ENCODE data around the gene SERPINE3.

SERPINE3 gene

DNA sequence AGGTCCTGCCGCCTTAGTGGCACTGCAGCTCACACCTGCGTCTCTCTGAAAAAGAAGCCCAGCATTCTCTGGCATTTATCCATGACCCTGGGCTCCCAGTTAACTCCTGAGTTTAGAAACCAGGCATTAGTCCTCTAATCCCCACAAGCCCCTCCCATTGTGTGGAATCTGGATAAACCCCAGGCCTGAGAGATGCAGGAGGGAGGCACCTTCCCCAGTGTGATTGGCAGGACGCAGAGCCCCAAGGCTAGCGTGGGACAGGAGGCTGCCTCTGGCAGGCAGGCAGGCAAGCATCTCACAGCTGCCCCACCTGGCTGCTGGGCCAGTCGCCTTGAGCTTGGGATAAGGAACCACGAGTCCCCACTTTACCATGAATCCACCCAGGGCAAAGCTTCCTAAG is 11.0 kb upstream of the SERPINE3 start:
- DNase-seq (ENCODE audit: low read depth in 2 of 2), result no peak

DNA sequence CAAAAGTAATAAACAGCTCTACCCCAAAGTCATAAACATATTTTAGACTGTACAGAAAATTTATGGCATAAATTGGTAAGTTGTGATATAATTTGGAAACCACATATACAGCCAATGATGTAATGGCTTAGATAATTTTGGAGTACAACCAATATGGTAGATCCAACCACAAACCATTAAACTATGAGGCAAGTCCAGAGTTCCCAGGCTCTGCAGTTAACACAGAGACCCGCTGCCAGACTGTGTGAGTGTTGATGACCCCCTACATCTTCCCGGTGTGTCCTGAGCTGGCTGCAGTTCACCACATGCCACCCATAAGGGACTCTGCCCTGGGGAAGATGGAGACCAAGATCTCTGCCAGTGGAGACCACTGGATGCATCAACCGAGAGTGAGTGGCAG is 9.9 kb upstream of the SERPINE3 start:
- DNase-seq (ENCODE audit: low read depth in 2 of 2), result no peak

DNA sequence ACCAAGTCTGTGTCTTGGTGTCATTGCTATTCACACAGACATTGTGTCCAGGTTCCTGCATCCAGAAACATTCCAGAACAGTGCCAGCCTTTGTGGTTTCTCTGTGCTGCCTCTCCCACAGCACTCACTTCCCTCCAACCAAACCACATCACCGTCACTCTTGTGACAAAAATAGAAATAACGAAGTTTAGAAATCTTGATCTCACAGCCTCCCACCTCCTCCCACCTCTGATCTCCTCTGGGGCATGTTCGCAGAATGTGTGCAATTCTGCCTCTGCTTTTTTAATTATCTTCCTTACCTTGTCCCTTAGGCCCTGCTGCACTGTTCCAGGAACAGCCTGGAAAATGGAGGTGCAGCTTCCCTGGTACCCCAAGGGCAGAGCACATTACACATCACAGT is 8.7 kb upstream of the SERPINE3 start:
- DNase-seq (ENCODE audit: low read depth in 2 of 2), result no peak

DNA sequence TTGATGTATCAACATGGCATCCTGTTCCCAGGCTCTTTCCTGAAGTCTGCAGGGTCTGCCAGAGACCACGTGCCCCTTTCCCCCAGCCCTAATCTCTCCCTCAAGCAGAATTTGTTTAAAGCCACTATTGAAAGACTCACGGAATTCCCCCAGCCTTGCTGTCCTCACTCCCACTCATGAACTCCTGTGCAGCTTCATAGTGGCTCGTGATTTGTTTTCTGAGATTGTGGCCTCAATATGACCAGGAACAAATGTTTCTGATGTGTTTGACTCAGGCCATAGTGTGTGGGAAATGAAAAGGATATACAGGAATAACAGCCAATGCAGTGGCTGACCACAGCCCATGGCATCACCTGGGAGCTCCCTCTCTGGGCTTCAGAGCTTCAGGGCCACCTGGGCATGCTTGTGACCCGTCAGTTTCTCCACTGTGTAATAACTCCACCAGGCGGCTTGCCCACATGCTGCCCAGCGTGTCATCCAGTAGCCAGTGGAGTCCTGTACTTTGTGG is 8.1 kb upstream of the SERPINE3 start:
- no peak for DNase-seq (ENCODE audit: low read depth in 2 of 2)

DNA sequence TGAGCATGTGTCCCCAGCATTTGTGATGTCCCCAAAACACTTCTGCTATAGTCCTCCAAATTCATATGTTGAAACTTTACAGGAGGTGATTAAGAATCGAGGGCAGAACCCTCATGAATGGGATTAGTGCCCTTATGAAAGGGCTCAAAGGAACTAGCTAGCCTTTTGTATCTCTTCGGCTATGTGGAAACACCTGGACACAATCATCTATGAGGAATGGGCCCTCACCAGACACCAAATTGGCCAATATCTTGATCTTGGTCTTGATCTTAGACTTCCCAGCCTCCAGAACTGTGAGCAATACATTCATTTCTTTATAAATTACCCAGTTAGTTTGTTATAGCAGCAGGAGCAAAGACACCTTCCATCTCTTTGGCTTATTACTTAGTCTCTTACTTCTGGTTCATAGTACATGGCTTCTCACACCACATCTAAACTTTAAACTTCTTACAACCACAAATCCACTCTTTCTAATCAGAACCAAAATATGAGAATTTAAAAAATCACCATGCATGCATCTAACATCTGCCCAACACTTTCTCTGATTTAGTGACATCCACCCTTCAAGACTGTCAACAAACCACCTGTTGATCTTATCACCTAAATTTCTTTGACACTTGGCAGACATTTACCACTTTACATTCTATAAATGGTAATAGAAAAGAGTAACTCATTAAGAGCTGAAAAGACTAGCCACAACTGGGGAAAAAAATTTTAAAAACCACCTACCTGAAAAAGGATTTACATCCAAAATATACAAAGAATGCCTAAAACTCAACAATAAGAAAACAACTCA is 6.7 kb upstream of the SERPINE3 start:
- no peak for DNase-seq (ENCODE audit: low read depth in 2 of 2)

DNA sequence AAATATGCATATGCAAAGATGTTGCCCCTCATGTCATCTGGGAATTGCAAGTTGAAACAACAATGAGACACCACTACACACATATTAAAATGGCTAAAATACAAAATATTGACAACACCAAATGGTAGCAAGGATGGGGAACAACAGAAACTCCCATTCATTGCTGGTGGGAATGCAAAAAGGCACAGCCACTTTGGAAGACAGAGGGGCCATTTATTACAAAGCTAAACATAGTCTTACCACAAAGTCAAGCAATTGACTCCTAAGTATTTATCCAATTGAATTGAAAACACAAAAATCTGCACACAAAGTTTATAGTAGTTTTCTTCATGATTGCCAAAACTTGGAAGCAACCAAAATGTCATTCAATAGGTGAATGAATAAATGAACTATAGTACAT is 6.1 kb upstream of the SERPINE3 start:
- DNase-seq (ENCODE audit: low read depth in 2 of 2), result no peak

DNA sequence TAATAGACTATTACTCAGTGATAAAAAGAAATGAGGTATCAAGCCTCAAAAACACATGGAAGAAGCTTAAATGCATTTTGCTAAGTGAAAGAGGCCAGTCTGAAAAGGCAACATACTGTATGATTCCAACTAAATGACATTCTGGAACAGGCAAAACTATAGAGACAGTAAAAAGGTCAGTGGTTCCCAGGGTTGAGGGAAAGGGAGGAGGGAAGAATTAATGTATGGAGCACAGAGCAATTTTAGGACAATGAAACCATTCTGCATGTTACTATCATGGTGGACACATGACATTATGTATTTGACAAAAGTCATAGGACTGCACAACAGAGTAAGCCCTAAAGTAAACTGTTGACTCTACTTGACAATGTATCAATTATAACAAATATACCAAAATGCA is 5.7 kb upstream of the SERPINE3 start:
- DNase-seq (ENCODE audit: low read depth in 2 of 2), result no peak

DNA sequence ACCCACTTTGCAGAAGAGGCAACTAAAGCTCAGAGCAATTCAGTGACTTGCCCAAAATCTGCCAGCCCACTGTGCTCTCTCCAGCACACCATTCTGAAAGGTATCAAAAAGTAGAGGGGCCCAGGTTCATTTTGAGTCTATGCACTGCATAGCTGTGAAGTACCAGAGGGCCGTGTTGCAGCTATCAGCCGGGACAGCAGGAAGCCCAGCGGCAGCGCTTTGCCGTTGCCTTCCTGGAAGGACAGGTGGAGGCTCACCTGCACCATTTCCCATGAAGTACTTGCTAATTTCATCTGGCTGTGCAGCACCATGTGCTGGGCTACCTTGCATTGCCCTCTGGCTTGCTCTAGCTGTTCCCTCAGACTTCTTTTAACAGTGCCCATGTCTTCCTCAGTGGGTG is 2.7 kb upstream of the SERPINE3 start:
- no peak for DNase-seq (ENCODE audit: low read depth in 2 of 2)

DNA sequence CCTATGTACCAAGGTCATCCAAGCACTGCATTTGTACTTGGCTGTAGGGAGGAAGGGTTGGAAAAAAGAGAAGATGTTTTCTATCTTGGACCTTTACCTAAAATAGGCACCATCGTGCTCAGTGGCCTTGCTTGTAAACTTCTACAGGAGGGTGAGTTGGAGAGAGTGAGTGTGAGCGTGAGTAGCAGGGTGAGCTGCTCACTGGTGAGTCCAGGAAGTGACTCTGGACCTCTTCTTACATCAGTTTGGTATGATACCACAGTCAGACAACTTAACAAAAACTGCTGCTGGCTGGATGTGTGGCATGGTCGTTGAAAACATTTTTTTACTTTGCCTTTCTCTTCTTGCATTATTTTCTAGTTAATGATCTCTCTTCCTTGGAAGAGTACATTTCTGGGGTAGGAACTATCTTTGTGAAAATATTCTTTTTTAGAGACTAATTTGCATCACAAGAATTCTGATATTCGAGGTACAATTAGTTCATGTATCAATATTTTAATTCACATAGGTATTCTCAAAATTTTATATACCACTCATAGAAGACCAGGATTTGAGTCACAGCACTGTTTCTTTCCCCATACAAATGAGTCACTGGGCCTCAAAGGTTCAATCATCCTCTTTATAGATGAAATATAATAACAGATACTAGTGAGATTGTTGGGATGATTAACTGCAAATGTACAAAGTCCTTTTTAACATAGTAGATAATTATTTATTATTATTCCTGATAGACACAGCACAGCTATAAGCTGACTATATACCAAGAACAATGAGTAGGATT is 651 bp downstream of the SERPINE3 start:
- DNase-seq (ENCODE audit: low read depth in 2 of 2), result no peak

DNA sequence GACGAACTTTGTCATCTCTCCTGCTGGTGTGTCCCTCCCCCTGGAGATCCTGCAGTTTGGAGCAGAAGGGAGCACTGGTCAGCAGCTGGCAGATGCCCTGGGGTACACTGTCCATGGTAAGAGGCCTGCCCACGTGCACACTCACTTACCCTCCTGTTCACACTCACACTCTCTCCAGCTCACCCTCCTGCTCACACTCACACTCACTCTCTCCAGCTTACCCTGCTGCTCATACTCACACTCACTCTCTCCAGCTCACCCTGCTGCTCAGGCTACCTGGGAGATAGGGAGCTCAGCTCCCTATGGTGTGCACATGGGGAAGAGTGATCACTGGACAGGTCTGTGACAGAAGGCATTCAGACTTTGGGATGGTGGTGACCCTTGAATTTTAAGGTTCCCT is 1.7 kb downstream of the SERPINE3 start:
- DNase-seq (ENCODE audit: low read depth in 2 of 2), result no peak

DNA sequence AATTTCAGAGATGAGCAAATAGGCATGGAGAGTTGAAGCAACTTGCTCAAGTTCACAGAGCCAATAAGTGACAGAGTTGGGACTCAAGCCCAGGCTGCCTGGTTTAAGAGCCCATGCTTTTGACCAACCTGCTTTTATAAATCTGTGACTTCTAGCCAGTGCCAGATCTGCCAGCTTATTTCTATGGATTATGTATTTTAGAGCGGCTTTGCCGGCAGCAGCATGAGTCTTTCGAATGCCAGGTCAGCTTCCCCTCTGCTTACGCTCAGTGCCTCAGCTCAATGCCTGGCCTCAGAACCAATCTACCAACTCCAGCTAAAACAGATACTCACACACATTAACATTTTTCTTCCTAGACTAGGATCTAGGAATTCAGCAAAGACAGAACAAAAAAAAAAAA is 2.3 kb downstream of the SERPINE3 start:
- DNase-seq (ENCODE audit: low read depth in 2 of 2), result no peak

DNA sequence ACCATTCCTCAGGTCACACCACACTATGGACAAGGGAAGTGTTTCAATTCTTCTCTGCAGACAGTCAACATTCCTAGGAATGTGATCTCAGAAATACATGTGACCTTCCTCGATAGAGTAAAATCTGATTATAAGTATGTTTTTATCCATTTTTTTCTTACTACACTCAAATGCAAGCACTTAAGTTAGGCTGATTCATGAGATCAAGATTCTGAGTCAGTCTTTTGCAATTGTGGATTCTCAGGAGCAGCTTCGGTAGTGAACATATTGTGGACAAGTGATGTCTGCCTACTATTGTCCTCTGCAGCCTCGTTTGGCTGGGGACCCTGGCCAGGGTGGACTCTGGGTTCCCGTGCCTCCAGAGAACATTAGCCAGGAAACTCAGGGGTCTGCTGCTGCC is 3.2 kb downstream of the SERPINE3 start:
- no peak for DNase-seq (ENCODE audit: low read depth in 2 of 2)

DNA sequence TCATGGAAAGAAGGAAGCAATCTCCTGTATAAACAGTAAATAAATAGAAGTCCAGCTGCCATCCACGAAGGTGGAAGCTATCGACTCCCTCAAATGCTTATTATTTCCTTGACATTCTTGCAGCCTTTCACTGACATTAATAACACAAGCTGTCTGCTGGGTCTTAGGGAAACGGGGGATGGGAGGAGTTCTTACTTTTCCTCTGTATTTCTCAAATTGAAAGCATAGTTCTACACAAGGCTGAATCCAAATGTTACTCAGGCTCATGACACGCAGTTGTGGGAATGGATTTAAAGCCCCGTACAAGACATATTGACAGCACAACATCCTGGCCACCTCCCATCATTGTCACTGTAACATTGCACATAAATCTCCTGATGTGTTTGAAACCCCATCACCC is 4.0 kb downstream of the SERPINE3 start:
- no peak for DNase-seq (ENCODE audit: low read depth in 2 of 2)

DNA sequence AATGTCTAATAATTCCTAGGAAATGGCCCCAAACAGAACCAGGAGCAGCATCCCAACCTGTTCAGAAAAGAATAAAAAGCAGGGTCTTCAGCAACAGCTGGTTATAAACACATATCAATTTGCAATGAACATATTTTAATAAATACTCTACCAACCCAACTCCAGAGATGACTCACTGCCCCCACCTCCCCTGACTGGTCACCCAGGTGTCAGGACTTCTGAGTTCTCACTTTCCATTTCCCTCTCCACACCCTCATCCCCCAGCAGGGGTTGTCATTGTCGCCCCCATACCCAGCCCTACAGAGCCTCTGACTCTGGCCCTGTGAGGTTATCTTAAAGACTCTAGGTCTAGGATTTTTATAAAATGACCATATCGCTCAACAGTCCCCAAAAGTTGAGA is 6.9 kb downstream of the SERPINE3 start:
- DNase-seq (ENCODE audit: low read depth in 2 of 2), result no peak

DNA sequence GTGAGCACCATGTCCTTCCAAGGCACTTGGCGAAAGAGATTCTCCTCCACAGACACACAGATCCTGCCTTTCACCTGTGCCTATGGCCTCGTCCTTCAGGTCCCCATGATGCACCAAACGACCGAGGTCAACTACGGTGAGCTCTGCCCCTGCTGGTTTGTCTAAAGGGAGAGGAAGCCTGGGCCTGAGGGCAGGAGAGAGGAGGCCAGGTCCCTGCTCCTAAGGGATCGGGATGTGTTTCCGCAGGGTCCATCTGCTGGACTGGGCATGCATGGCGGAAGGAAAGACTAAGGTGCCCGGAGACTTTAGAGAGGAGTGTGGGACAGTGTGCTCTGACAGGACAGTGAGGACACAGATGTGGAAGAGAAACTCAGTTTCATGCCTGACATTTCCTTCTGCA is 7.6 kb downstream of the SERPINE3 start:
- no peak for DNase-seq (ENCODE audit: low read depth in 2 of 2)

DNA sequence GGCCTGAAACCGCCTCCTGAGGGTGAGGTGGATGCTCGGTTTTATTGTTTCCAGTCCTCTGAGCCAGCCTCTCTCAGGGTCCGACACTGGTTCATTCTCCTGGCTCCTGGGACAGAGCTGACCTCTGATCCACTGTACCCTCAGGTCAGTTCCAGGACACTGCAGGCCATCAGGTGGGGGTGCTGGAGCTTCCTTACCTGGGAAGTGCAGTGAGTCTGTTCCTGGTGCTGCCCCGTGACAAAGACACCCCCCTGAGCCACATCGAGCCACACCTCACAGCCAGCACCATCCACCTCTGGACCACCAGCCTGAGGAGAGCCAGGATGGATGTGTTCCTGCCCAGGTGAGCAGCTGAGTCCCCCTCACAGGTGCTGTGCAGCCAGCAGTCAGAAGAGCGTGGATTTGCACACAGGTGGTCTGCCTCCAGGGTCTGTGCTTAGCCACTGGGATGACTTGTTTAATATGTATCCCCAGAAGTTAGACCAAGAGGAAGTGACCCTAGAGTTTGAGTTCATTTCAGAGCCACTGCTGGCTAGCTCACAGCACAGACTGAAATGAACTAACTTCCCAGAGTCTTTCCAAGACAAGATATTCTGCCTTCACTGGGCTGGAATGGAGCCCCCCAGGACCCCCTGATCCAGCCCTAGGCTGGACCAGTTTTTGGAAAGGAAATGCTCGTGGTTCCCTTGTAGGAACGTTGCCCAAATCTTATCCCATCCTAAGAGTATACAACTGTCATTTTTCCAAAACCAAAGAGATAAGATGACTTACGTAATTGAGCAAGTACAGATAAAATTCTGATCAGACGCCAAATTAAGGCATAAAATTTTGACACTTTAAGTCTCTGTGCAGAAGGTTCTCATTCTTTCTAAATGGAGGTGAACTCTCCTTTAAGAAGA is 8.8 kb downstream of the SERPINE3 start:
- no peak for DNase-seq (ENCODE audit: low read depth in 2 of 2)

DNA sequence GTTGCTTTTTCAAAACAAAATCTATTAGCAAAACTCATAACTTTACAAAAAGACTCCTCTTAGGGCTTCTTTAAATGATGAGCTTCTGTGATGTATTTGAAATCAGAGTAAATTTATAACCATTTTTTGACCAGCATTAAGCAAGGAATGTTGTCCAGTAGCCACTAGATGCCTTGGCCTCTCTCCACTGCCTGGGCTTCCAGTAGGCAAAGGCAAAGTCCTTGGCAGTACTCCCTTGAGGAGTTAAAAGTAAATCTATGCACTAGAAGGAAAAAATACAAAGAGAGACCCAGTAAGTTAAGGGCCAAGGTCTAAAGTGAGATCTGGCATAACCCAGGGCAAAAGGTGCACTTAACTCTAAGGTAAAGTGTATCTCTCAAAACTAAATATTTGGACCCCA is 9.5 kb downstream of the SERPINE3 start:
- no peak for DNase-seq (ENCODE audit: low read depth in 2 of 2)

DNA sequence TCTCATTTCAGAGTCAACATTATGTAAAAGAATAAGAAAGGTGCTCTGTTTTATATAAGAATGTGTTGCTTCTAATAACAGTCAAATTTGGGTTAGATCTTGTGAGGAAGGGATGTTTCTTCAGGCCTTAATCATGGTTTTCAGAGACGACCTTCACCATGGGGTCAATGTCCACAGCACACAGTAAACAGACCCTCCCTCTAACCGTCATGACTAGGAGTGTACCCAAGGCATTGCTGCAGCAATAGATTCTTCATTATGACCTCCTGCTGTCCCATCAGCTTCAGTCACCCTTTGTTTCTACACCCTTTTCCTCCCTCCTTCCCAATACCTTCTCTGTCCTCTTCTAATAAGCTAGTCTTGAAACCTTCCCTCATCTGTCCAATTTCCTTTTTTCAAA is 15.7 kb downstream of the SERPINE3 start:
- no peak for DNase-seq (ENCODE audit: low read depth in 2 of 2)

DNA sequence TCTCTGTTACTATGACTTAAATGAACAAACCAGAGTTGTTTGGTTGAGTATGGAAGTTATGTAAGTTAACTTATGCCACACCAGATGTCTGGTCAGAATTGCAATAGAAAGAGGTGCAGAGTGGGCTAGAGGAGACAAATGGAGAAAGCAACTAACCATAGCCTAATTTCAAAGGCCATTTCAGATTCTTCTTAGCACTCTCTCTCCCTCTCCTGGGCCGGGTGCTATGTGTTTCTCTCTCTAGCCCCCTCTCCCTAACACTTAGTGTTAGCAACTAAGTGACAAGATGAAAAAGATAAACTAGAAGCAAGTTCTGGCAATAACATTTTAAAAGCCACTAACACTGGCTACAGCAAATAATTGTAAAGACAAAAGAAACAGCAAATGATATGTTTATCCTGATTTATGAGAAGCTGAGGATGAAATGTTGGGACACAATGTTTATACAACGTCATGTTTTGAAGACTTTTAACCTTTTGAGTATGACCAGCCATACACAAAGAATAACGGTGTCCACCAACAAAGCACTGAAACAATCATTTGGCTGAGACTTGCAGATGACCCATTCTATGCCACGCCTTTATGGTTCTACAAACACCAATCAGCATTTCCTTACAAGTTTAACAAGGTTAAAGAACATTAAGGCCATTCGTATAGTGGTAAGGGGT is 18.6 kb downstream of the SERPINE3 start:
- DNase-seq (ENCODE audit: low read depth in 2 of 2), result no peak

DNA sequence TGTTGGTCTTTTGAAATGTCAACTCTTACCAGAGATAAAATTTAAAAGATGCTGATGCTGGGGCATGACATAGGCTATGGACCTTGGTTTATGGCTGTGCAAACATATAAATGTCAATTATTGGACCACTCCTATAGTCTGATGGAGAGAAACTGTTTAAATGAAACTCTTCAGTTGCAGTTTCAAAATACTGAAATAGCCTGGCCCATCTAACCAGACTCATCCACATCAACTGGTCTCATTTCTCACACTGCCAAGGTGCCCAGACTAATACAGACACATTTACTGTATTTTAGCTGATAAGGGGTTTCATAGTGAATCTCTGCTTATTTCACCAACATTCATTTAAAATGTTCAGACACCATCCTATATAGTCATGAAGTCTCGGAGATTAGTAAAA is 19.9 kb downstream of the SERPINE3 start:
- no peak for DNase-seq (ENCODE audit: low read depth in 2 of 2)

DNA sequence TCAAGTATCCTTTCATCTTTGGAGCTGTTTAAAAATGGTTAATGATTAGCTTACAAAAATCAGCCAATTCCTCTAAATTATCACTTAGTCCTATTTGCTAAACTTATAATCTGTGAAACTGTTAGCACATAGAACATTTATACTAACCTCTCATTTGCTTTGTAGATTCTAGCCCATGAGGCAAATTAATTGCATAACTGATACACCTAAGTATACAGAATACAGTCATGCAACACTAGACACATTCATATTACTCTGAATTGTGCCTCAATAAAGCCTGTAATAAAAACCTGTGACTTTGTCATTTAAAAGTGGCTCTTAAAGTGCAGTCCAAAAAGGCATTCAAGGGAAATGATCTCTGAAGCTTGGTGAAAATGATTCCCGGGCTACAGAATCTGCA is 21.0 kb downstream of the SERPINE3 start:
- DNase-seq (ENCODE audit: low read depth in 2 of 2), result no peak

DNA sequence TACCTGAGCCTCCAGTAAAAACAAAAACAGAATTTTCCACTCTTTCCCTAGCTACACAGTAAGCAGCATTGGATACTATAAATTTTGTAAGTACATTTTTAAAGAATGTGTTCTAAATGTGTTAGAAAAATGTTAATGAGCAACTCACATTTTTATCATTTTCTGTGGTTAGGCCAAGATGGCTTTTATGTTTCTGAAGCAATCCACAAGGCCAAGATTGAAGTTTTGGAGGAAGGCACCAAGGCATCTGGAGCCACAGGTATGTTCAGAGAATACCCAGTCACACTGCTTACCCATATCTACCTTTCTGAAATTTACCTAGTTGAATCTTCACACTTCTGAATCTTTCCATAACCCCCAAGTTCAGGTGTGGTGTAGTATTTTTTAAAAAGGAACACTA is 21.6 kb downstream of the SERPINE3 start:
- DNase-seq (ENCODE audit: low read depth in 2 of 2), result no peak
